ENCODE measurements around the gene ZNF485. TPM values are rescaled to one million over a fixed set of nuclear protein-coding genes. Genes with fewer than 3 reads are reported as not detected.
"Not testable (repeated sequence)": the region's sequence is repeated elsewhere in the genome, so short reads cannot be mapped to it uniquely, and the experiment has no call there.

ZNF485 gene
- polyA plus RNA-seq, 2 of the 4 experiments (the other 2 are of a cell fraction), result 2.7 to 3.3 TPM

- Histone ChIP-seq H3K4me2 (no peak overlapping the region), H3K4me1 (no peaks in the 10 kb centered on the region), H3K9me3 (peaks cover 2% of the 10 kb centered on the region; the same call in 1 of the 3 replicates), H3K27ac (no peak overlapping the region), H3K4me3 (no peak overlapping the region)
- ATAC-seq (no peak), FAIRE-seq (no peak), DNase-seq (ENCODE audit: low read depth in 1 of 2, low spot score in 1 of 2) (no peak)
- 57% methylated on average over 4 of the region's 4 CpGs for WGBS (ENCODE audit: missing lambda C conversion rate)
- TF ChIP-seq GATA3 (IDR thresholded peaks at IDR 0.05; ENCODE audit: borderline replicate concordance) (no peak), ZFP36 (IDR thresholded peaks at IDR 0.05; ENCODE audit: borderline replicate concordance, partially characterized antibody) (no peak)
- CTCF ChIA-PET, result no interaction called here
- POLR2A ChIA-PET, result no interaction called here
These were observed 22.2 kb upstream of the ZNF485 start for GRCh38 chr10:43584051-43584450.

- H3K9me3 ChIP-seq, result peaks cover 2% of the 10 kb centered on the region; the same call in 1 of the 3 replicates
- no peak overlapping the region for H3K27ac ChIP-seq
- no peaks in the 10 kb centered on the region for H3K4me1 ChIP-seq
- no peak overlapping the region for H3K4me2 ChIP-seq
- FAIRE-seq (no peak), DNase-seq (ENCODE audit: low read depth in 1 of 2, low spot score in 1 of 2) (no peak), ATAC-seq (no peak)
- no peak overlapping the region for H3K4me3 ChIP-seq
- ChIA-PET POLR2A (no interaction called here), CTCF (no interaction called here)
- 26% methylated on average over 5 of the region's 5 CpGs for WGBS (ENCODE audit: missing lambda C conversion rate)
- TF ChIP-seq NPAS2 (CRISPR knock-in tag; IDR thresholded peaks at IDR 0.05; ENCODE audit: borderline replicate concordance), result no peak
- no peak for TF ChIP-seq HOXA7 (CRISPR knock-in tag; IDR thresholded peaks at IDR 0.05)
- TF ChIP-seq SREBF2 (IDR thresholded peaks at IDR 0.05), result no peak
- TF ChIP-seq GATA3 (IDR thresholded peaks at IDR 0.05; ENCODE audit: borderline replicate concordance), result no peak
- TF ChIP-seq ESRRA (IDR thresholded peaks at IDR 0.05; ENCODE audit: borderline replicate concordance, low read length), result no peak
- TF ChIP-seq CBX2 (IDR thresholded peaks at IDR 0.05; ENCODE audit: borderline replicate concordance, low read depth), result no peak
- no peak for TF ChIP-seq FOSB (CRISPR knock-in tag; IDR thresholded peaks at IDR 0.05)
- TF ChIP-seq HES2 (IDR thresholded peaks at IDR 0.05), result no peak
- TF ChIP-seq JUN (IDR thresholded peaks at IDR 0.05), result no peak
- TF ChIP-seq KDM1A (IDR thresholded peaks at IDR 0.05; ENCODE audit: low read depth), result no peak
- TF ChIP-seq EP300 (IDR thresholded peaks at IDR 0.05), result no peak
- TF ChIP-seq MYC (IDR thresholded peaks at IDR 0.05; ENCODE audit: borderline replicate concordance, low read length), result no peak
- TF ChIP-seq FOSL2 (IDR thresholded peaks at IDR 0.05), result no peak
- TF ChIP-seq FOSL2 (CRISPR knock-in tag; IDR thresholded peaks at IDR 0.05), result no peak
- no peak for TF ChIP-seq PHF8 (IDR thresholded peaks at IDR 0.05; ENCODE audit: borderline replicate concordance, low read depth)
These were observed 21.2 kb upstream of the ZNF485 start for GRCh38 chr10:43585046-43585445.

GRCh38 chr10:43585981-43586729 lies 20.1 kb upstream of the ZNF485 start:
- H3K27ac ChIP-seq, result no peak overlapping the region
- peaks cover 5% of the 10 kb centered on the region for H3K9me3 ChIP-seq
- H3K4me2 ChIP-seq, result no peak overlapping the region
- TF ChIP-seq TFCP2L1 (CRISPR knock-in tag; IDR thresholded peaks at IDR 0.05) (no peak), ZFP36 (IDR thresholded peaks at IDR 0.05; ENCODE audit: borderline replicate concordance, partially characterized antibody) (no peak), JUNB (IDR thresholded peaks at IDR 0.05) (no peak), CTCF (IDR thresholded peaks at IDR 0.05) (no peak), CHD4 (IDR thresholded peaks at IDR 0.05; ENCODE audit: borderline replicate concordance) (no peak)
- FAIRE-seq (no peak), DNase-seq (ENCODE audit: low read depth in 1 of 2, low spot score in 1 of 2) (no peak), ATAC-seq (no peak)
- no peaks in the 10 kb centered on the region for H3K4me1 ChIP-seq
- WGBS (ENCODE audit: missing lambda C conversion rate), result 6% methylated on average over 9 of the region's 9 CpGs
- H3K4me3 ChIP-seq, result no peak overlapping the region
- ChIA-PET CTCF (no interaction called here), POLR2A (no interaction called here)

- H3K27ac ChIP-seq; H3K4me2 ChIP-seq; ATAC-seq; H3K4me3 ChIP-seq; H3K4me1 ChIP-seq; CTCF ChIA-PET; FAIRE-seq; DNase-seq (ENCODE audit: low read depth in 1 of 2, low spot score in 1 of 2); POLR2A ChIA-PET: not testable (repeated sequence)
- WGBS (ENCODE audit: missing lambda C conversion rate), result 26% methylated on average over 3 of the region's 3 CpGs
- peaks cover 10% of the 10 kb centered on the region for H3K9me3 ChIP-seq
These were observed 19.5 kb upstream of the ZNF485 start for GRCh38 chr10:43586730-43587115.

Data from A549 (cell line).